H1 (cell line): ENCODE results near the gene GOLIM4.

Source experiments
- CTCF ChIP-seq, 3 experiments: IDR thresholded peaks; 1 replicate in 2 of 3; 2 replicates in 1 of 3; pipeline versions ENCODE4 v1.5.1 to v1.6.1; 2011; ENCODE audit warnings: low read length in 3 of 3, mild to moderate bottlenecking in 3 of 3, inconsistent platforms in 2 of 3, low read depth in 1 of 3, moderate library complexity in 1 of 3; ENCODE audit not compliant: insufficient read depth in 1 of 3; ENCODE audit errors: control extremely low read depth in 1 of 3
- EGR1 ChIP-seq: IDR thresholded peaks from 2 replicates; pipeline ENCODE4 v1.6.1; 2011; ENCODE audit warnings: low read depth, low read length, borderline replicate concordance
- EZH2 ChIP-seq: fragments of 200-600 bp; sonication (generic); IDR thresholded peaks from 2 replicates; pipeline ENCODE4 v1.7.1; 2012; ENCODE audit warnings: low read depth, mild to moderate bottlenecking, moderate library complexity, low read length, inconsistent platforms; ENCODE audit not compliant: severe bottlenecking
- GABPA ChIP-seq: IDR thresholded peaks from 2 replicates; pipeline ENCODE4 v1.6.1; 2011; ENCODE audit warnings: mild to moderate bottlenecking, low read length, moderate library complexity, borderline replicate concordance; ENCODE audit not compliant: insufficient read depth
- KDM1A ChIP-seq: fragments of 200-600, 300-600 bp; sonication (generic); IDR thresholded peaks from 2 replicates; pipeline ENCODE4 v1.7.1; 2016; ENCODE audit warnings: mild to moderate bottlenecking, low read length, borderline replicate concordance
- POLR2A ChIP-seq, 2 experiments: IDR thresholded peaks; 1 replicate in 1 of 2; 2 replicates in 1 of 2; pipeline ENCODE4 v1.6.1; 2011; ENCODE audit warnings: low read depth in 2 of 2, low read length in 2 of 2, mild to moderate bottlenecking in 2 of 2; ENCODE audit errors: control extremely low read depth in 1 of 2
- RNF2 ChIP-seq: fragments of 200-900, 300-1000 bp; sonication (generic); IDR thresholded peaks from 2 replicates; pipeline ENCODE4 v1.7.1; 2016; ENCODE audit warnings: borderline replicate concordance, low read depth, mild to moderate bottlenecking, antibody characterized with exemption, low read length; ENCODE audit not compliant: poor library complexity, severe bottlenecking; ENCODE audit errors: missing control alignments
- TBP ChIP-seq: IDR thresholded peaks from 2 replicates; pipeline ENCODE4 v1.6.1; 2011; ENCODE audit warnings: low read depth, low read length, improper control_type of control experiment

DNA sequence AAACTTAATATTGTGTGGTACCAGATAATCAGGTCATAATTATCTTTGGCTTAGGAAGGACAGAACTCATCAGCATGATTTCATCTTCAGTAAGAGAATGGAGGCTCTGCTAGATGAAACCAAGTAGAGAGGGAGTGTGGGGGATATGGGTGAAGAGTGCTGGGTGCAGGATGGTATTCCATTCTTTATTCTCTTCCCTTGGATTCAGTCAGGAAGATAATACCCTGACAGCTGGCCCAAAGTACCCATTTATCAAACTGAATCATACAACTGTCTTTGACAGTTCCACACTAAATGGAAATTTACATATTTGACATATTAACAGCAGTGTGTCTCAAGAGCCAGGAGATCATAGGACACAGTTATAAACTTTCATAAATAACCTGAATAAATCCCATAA, 44.7 kb downstream of the GOLIM4 start:
- TF ChIP-seq EZH2 (no peak), KDM1A (no peak), RNF2 (no peak), CTCF (IDR thresholded peaks at IDR 0.05; ENCODE audit: control extremely low read depth in 1 of 3, insufficient read depth in 1 of 3, low read depth in 1 of 3, low read length in 3 of 3) (no peak), TBP (no peak), GABPA (no peak), EGR1 (no peak), POLR2A (IDR thresholded peaks at IDR 0.05; ENCODE audit: control extremely low read depth in 1 of 2, low read depth in 2 of 2, low read length in 2 of 2) (no peak)
